Activated CD8-positive, alpha-beta T cell treated with anti-CD3 and anti-CD28 coated beads, Interleukin-2, amount 10 ng/mL, durations not matched to agents 7 days and 5 days (primary cell): ENCODE results near the gene AFF4. TPM values are rescaled to one million over a fixed set of nuclear protein-coding genes. Genes with fewer than 3 reads are reported as not detected.

Experiments
- ATAC-seq: fragments of 150-1000 bp; cut with Tn5 transposase; one replicate; pipeline ENCODE4 v1.10.0; 2021; ENCODE audit warnings: moderate library complexity
- CTCF ChIA-PET: fragments of 350-600 bp; sonication (Branson Sonifier 250); formaldehyde crosslinking; loops from one replicate; lab custom pipeline; 2021; ENCODE audit warnings: antibody characterized with exemption; lab: Charles Lee
- POLR2A ChIA-PET: fragments of 350-600 bp; sonication (Branson Sonifier 250); formaldehyde crosslinking; loops from one replicate; lab custom pipeline; 2021; ENCODE audit warnings: antibody characterized with exemption; lab: Charles Lee
- DNase-seq: peaks from one replicate; pipeline ENCODE4 v3.0.0-alpha.2; 2020
- H3K27ac Mint-ChIP-seq: one replicate; pipeline ENCODE4 v1.8.0; 2021; ENCODE audit warnings: mild to moderate bottlenecking, mixed read lengths
- H3K27me3 Mint-ChIP-seq: one replicate; pipeline ENCODE4 v1.8.0; 2021; ENCODE audit warnings: low read depth, mixed read lengths
- H3K36me3 Mint-ChIP-seq: one replicate; pipeline ENCODE4 v1.8.0; 2021; ENCODE audit warnings: low read depth, mixed read lengths
- H3K4me1 Mint-ChIP-seq: one replicate; pipeline ENCODE4 v1.8.0; 2021; ENCODE audit warnings: low read depth, mixed read lengths
- H3K4me3 Mint-ChIP-seq: one replicate; pipeline ENCODE4 v1.8.0; 2021; ENCODE audit warnings: mild to moderate bottlenecking, mixed read lengths
- H3K9me3 Mint-ChIP-seq: one replicate; pipeline ENCODE4 v1.8.0; 2022; ENCODE audit warnings: mixed read lengths; ENCODE audit not compliant: insufficient read depth
- total RNA-seq, 2 experiments: library from RNA; stranded (reverse); gene quantifications; one replicate each; pipeline ENCODE4 v1.2.3, GENCODE V29; 2021

Gene AFF4
- total RNA-seq, 2 experiments from 2014 or later: 27.2 to 30.3 TPM

DNA sequence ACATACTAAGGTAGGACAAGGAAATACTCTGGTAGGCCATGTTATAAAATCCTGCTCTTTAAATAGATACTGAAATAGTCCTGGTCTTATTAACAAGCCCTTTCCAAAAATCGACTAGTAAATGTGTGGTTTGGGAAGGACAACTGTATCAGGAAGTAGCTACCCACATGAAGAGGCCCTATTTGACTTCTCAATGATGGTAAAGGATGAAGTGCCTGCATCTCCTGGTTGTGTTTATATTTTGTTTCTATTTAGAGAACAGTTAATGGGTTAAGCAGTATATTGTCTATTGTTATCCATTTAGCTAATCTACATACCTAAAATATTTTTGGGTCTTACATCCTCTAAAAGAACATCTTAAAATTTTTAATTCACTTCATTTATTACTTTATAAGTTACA is 109.6 kb downstream of the AFF4 start:
- Mint-ChIP-seq H3K27ac (no peak overlapping the region), H3K4me3 (no peak overlapping the region), H3K36me3 (no peaks in the 10 kb centered on the region), H3K27me3 (peaks cover 12% of the 10 kb centered on the region), H3K9me3 (no peaks in the 10 kb centered on the region), H3K4me1 (peaks cover 5% of the 10 kb centered on the region)
- DNase-seq (no peak), ATAC-seq (no peak)
- ChIA-PET CTCF (interaction anchor here (0.8 to 1.4 kb wide), 5 partner anchors 10 to 34 kb away, joined by 3 to 6 read pairs (median 3); partner anchors contain the start of genes GDF9, SHROOM1 and UQCRQ), POLR2A (interaction anchor here (1.1 kb wide), 1 partner anchor 13 kb away, joined by 3 read pairs; no protein-coding TSS in a partner anchor)

DNA sequence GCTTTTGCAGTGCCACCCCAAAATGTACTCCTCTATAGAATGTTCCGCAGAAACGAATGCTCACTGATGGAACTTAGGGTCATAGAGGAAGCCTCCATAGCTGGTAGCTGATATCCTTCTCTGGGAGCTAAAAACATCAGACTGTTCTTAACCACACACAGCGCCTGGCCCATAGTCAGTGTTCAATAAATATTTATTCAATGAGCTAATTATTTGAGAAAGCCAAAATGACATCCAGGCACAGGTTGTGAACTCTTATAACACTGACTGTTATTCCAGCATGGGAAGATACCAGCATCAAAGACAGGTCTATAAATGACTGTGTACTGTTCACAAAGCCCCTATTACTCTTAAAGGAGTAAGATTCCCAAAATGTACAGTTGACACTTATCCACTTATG is 110.1 kb downstream of the AFF4 start:
- H3K36me3 Mint-ChIP-seq: no peaks in the 10 kb centered on the region
- ATAC-seq (no peak), DNase-seq (no peak)
- no peaks in the 10 kb centered on the region for H3K9me3 Mint-ChIP-seq
- peaks cover 5% of the 10 kb centered on the region for H3K4me1 Mint-ChIP-seq
- H3K4me3 Mint-ChIP-seq: no peak overlapping the region
- ChIA-PET POLR2A (no interaction called here), CTCF (interaction anchor here (1.2 to 1.3 kb wide), 2 partner anchors 11 to 33 kb away, joined by 3 to 4 read pairs; no protein-coding TSS in a partner anchor)
- peaks cover 9% of the 10 kb centered on the region for H3K27me3 Mint-ChIP-seq
- H3K27ac Mint-ChIP-seq: no peak overlapping the region

DNA sequence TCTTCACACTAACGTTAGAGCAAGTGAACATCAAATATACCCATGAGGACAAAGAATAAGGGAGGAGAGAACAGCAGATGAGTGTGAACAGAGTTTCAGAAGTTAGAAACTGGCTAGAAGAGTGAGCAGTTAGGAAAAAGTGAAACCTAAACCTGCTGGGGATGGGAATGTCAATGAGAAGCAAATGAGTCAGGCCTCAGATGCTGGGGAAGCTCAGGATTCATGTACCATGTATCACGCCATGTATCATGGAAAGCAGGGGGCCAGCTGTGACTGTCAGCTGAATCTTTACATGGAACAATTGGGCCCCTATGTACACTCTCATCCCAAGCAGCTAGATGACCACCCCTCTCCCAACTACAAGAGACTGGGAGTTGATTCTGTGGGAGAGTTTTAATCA is 113.4 kb downstream of the AFF4 start:
- H3K27ac Mint-ChIP-seq: no peak overlapping the region
- no peaks in the 10 kb centered on the region for H3K36me3 Mint-ChIP-seq
- CTCF ChIA-PET: interaction anchor here (0.7 to 2.6 kb wide), 4 partner anchors 14 to 58 kb away, joined by 3 to 8 read pairs (median 3); no protein-coding TSS in a partner anchor
- H3K4me1 Mint-ChIP-seq: peaks cover 5% of the 10 kb centered on the region
- H3K27me3 Mint-ChIP-seq: peaks cover 5% of the 10 kb centered on the region
- no peak for ATAC-seq
- DNase-seq: no peak
- POLR2A ChIA-PET: no interaction called here
- no peak overlapping the region for H3K4me3 Mint-ChIP-seq
- no peaks in the 10 kb centered on the region for H3K9me3 Mint-ChIP-seq

DNA sequence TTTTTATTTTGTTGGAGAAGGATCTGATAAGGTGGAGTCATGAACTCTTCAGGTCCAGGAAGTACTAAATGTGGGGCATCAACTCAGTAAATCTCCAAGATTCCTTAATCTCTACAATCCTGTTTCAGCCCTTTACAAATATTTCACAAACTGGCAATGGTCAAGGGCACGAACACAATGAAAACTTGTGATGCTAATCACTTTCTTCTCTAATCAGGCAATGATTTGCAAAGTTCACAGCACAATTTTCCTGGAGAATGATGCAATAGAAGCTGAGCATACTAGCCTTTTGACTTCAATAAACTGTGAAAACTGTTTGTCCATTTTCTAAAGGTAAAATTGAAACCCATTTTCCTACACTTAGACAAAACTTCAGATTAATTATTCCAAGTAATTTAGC is 114.1 kb downstream of the AFF4 start:
- Mint-ChIP-seq H3K9me3 (no peaks in the 10 kb centered on the region), H3K4me3 (no peak overlapping the region), H3K36me3 (no peaks in the 10 kb centered on the region), H3K4me1 (peaks cover 5% of the 10 kb centered on the region), H3K27ac (no peak overlapping the region), H3K27me3 (peaks cover 5% of the 10 kb centered on the region)
- POLR2A ChIA-PET: interaction anchor here (1.2 kb wide), 1 partner anchor 12 kb away, joined by 3 read pairs; no protein-coding TSS in a partner anchor
- DNase-seq (no peak), ATAC-seq (no peak)
- CTCF ChIA-PET: interaction anchor here (1.2 to 2.6 kb wide), 4 partner anchors 15 to 463 kb away, joined by 3 to 8 read pairs (median 3); no protein-coding TSS in a partner anchor

DNA sequence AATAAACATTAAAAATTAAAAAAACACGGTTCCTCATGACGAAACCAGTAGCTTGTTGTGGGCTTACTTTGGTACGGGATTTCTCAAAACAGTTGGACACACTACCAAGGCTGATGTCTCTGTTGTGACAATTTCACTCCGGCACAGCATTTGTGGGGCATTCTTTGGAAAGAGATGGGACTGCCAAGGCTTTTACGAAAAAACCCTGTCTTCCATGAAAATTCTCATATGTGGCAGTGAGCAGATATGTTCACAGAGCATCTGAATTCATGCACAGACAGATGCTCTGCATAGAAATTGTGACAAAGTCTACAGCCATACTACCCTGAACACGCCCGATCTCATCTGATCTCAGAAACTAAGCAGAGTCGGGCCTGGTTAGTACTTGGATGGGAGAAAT is 115.2 kb downstream of the AFF4 start:
- no peaks in the 10 kb centered on the region for H3K4me1 Mint-ChIP-seq
- ATAC-seq: no peak
- H3K27ac Mint-ChIP-seq: no peak overlapping the region
- peaks cover 5% of the 10 kb centered on the region for H3K27me3 Mint-ChIP-seq
- H3K4me3 Mint-ChIP-seq: no peak overlapping the region
- no peaks in the 10 kb centered on the region for H3K9me3 Mint-ChIP-seq
- H3K36me3 Mint-ChIP-seq: no peaks in the 10 kb centered on the region
- ChIA-PET POLR2A (interaction anchor here (1.2 kb wide), 1 partner anchor 13 kb away, joined by 3 read pairs; no protein-coding TSS in a partner anchor), CTCF (interaction anchor here (1.2 to 2.6 kb wide), 3 partner anchors 29 to 462 kb away, joined by 3 to 8 read pairs (median 3); no protein-coding TSS in a partner anchor)
- DNase-seq: no peak

DNA sequence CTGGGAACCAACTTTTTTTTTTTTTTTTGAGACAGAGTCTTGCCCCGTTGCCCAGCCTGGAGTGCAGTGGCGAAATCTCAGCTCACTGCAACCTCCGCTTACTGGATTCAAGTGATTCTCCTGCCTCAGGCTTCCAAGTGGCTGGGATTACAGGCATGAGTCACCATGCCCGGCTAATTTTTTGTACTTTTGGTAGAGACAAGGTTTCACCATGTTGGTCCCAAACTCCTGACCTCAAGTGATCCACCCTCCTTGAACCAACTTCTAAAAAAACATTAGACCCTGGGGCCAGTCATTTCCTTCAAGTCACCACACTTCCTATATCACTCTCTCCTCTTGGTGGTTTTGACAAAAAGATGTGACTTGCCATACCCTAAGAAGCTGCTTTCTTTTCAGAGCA is 122.1 kb downstream of the AFF4 start:
- ChIA-PET CTCF (interaction anchor here (0.6 to 1.4 kb wide), 2 partner anchors 84 to 336 kb away, joined by 3 read pairs; no protein-coding TSS in a partner anchor), POLR2A (no interaction called here)
- no peak overlapping the region for H3K4me3 Mint-ChIP-seq
- no peak for DNase-seq
- no peaks in the 10 kb centered on the region for H3K36me3 Mint-ChIP-seq
- H3K4me1 Mint-ChIP-seq: peaks cover 12% of the 10 kb centered on the region
- no peaks in the 10 kb centered on the region for H3K9me3 Mint-ChIP-seq
- ATAC-seq: no peak
- no peaks in the 10 kb centered on the region for H3K27me3 Mint-ChIP-seq
- H3K27ac Mint-ChIP-seq: no peak overlapping the region

DNA sequence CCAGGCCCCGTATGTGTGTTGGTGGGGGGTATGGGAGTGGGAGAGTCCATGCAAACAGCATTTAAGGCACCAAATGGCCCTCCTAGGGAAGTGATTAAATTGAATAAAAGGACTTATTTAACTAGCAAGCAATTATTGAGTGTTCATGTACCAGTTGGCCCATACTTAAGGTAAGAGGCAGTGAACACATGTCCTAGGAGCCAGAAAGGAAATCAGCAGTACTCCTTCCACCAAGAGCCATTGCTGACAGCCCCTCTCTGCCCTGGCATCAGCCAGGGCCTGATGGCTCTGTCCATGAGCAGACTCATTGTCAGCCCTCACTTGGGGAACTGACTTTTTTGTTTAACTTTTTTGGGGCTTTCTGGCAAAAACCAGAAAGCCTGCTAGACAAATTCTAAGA is 122.5 kb downstream of the AFF4 start:
- H3K36me3 Mint-ChIP-seq: no peaks in the 10 kb centered on the region
- ATAC-seq (no peak), DNase-seq (no peak)
- no peaks in the 10 kb centered on the region for H3K27me3 Mint-ChIP-seq
- H3K27ac Mint-ChIP-seq: no peak overlapping the region
- CTCF ChIA-PET: interaction anchor here (0.6 to 1.4 kb wide), 2 partner anchors 84 to 335 kb away, joined by 3 read pairs; no protein-coding TSS in a partner anchor
- no peaks in the 10 kb centered on the region for H3K9me3 Mint-ChIP-seq
- H3K4me3 Mint-ChIP-seq: no peak overlapping the region
- POLR2A ChIA-PET: no interaction called here
- peaks cover 12% of the 10 kb centered on the region for H3K4me1 Mint-ChIP-seq

DNA sequence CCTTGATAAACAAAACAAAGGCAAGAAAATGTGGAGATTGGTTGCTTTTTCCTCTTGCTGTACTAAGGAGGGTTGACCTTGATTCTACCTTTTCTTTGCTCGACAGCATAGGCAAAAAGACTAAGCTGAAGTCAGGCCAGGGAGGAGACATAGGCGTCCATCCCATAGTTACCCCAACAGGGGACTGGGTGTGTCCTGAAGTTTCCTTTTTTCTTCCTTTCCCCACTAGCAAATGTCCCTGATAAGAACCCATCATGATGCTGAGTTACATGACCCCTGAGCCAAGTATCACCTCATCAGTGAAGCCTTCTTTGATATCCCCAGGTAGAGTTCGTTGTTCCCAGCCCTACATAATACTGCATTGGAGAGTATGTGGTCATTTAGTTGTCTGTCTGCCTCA is 123.1 kb downstream of the AFF4 start:
- Mint-ChIP-seq H3K36me3 (no peaks in the 10 kb centered on the region), H3K4me3 (no peak overlapping the region), H3K27me3 (no peaks in the 10 kb centered on the region), H3K9me3 (no peaks in the 10 kb centered on the region), H3K27ac (no peak overlapping the region), H3K4me1 (peaks cover 12% of the 10 kb centered on the region)
- ATAC-seq (no peak), DNase-seq (no peak)
- CTCF ChIA-PET: interaction anchor here (1.4 kb wide), 1 partner anchor 335 kb away, joined by 3 read pairs; no protein-coding TSS in a partner anchor
- POLR2A ChIA-PET: no interaction called here

DNA sequence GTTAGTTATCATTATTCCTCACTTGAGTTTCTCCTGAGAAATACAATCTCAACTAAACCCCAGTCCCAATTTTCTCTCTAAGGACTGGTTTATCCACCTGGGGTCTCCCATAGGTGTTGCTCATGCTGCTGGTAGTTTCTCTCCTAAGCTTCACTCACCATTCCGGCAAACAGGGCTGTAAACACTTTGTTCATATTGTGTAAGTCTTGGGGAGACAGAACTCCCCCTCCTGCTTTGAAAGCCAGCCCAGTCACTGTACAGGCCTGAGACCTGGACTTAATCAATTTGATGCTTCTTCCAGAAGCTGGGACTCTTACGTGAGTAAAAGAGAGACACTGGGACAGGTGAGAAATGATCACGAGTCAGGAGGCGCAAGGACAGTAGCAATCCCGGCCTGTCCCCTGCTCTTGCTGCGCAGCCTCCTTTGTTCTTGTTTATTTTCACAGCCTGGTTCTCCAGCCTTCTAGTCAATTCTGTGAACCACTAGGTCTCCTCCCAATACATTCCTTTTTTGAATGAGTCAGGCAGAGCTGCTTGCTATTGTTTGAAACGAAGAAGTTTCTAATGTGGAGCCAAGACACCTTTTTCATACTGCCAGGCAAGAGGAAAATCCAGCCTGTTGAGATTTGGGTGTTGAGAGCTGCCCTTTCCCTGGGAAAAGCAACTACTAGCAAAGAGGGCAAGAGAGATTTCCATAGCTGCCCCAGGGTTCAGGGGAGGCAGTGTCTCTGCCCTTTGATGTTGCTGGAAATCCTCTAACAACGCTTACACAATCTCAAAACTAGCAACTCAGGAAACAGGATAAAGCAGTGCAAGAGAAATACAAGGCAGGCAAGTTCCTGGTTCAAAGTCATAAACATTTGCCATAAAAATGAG is 123.8 kb downstream of the AFF4 start:
- H3K4me1 Mint-ChIP-seq: peaks cover 12% of the 10 kb centered on the region
- H3K36me3 Mint-ChIP-seq: no peaks in the 10 kb centered on the region
- no peak for ATAC-seq
- no peaks in the 10 kb centered on the region for H3K9me3 Mint-ChIP-seq
- ChIA-PET POLR2A (no interaction called here), CTCF (interaction anchor here (1.2 kb wide), 1 partner anchor 43 kb away, joined by 3 read pairs; no protein-coding TSS in a partner anchor)
- DNase-seq: no peak
- no peak overlapping the region for H3K4me3 Mint-ChIP-seq
- no peak overlapping the region for H3K27ac Mint-ChIP-seq
- no peaks in the 10 kb centered on the region for H3K27me3 Mint-ChIP-seq

DNA sequence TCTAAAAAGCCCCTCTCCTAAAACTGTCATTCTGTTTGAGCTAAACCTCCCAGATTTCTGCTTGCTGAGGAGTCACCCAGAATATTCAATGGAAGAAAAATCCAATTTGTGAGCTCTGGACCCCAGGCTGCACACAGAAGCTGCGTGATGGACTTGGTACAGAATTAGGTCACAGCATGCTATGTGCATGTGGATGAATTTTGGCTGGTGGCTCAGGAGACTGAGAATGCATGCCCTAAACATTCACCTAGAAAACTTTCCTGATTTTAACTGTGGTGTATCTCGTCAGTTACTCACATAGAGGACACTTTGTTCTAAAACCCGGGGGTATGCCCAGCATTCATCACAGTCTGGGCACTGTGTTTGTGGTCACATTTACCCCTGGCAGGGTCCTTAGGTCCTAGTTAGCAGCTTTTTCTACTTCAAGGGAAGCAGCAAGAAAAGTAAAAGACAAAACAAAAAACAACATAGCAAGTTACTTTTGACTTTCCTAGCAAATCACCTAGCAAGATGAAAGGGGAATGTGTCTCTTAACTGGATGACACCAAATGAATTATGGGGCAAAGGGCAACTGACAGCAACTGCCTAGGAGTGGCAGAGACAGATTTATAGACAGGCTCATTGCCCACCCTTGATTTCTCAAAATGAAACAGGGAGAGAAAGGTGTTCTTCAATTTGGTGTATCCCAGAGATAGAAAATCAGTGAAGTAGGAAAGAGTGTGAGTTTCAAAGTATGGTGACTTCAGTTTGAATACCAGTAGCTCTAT is 124.7 kb downstream of the AFF4 start:
- H3K4me3 Mint-ChIP-seq: no peak overlapping the region
- DNase-seq (no peak), ATAC-seq (no peak)
- H3K9me3 Mint-ChIP-seq: no peaks in the 10 kb centered on the region
- ChIA-PET POLR2A (no interaction called here), CTCF (interaction anchor here (1.2 kb wide), 1 partner anchor 44 kb away, joined by 3 read pairs; no protein-coding TSS in a partner anchor)
- H3K36me3 Mint-ChIP-seq: no peaks in the 10 kb centered on the region
- H3K4me1 Mint-ChIP-seq: peaks cover 12% of the 10 kb centered on the region
- no peak overlapping the region for H3K27ac Mint-ChIP-seq
- no peaks in the 10 kb centered on the region for H3K27me3 Mint-ChIP-seq

DNA sequence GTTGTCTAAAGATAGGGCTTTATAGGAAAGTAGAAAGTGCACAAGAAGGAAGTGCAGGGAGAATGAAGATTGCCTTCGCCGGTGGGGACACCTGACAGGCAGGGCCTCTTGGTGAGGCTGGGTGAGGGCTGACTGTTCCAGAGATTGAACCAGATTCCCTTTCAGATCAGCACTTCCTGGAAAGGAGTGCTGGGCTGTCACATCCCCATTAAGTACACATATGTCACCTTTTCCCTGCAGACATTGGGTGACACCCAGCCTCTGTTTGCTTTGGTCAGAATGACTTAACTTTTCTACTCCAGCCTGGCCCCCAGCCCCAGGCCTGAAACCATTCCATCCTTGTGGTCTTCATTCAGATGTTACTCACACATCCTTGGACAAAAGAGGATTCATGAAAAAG is 125.6 kb downstream of the AFF4 start:
- ATAC-seq (no peak), DNase-seq (no peak)
- no peaks in the 10 kb centered on the region for H3K36me3 Mint-ChIP-seq
- H3K27ac Mint-ChIP-seq: no peak overlapping the region
- no peaks in the 10 kb centered on the region for H3K27me3 Mint-ChIP-seq
- ChIA-PET CTCF (no interaction called here), POLR2A (no interaction called here)
- peaks cover 12% of the 10 kb centered on the region for H3K4me1 Mint-ChIP-seq
- H3K4me3 Mint-ChIP-seq: no peak overlapping the region
- no peaks in the 10 kb centered on the region for H3K9me3 Mint-ChIP-seq
